COLO668 (cell line): ENCODE measurements around the gene SLC24A5.
A peak's percentile ranks its signal among the peaks of the same experiment; 100 is the strongest.

Source experiments
- DNase-seq: peaks from one replicate; lab custom pipeline; 2025; ENCODE audit not compliant: unreplicated experiment; lab: John Stamatoyannopoulos, UW

Gene SLC24A5

GRCh38 chr15:48120745-48121144 is at the start of gene SLC24A5:
TSS of gene SLC24A5 (plus strand) at chr15:48120990. CDS start at chr15:48121045, 55 bp downstream.
- no peak for DNase-seq

GRCh38 chr15:48072941-48073340 is 47.8 kb upstream of the SLC24A5 start:
- no peak for DNase-seq

- no peak for DNase-seq
These were observed 46.9 kb upstream of the SLC24A5 start for GRCh38 chr15:48073881-48074280.

GRCh38 chr15:48076454-48076853 is 44.3 kb upstream of the SLC24A5 start:
- DNase-seq, result no peak

- DNase-seq, result no peak
These were observed 43.1 kb upstream of the SLC24A5 start for GRCh38 chr15:48077616-48078184.

GRCh38 chr15:48084759-48085590 is 35.8 kb upstream of the SLC24A5 start:
- DNase-seq, result peak; percentile 10

GRCh38 chr15:48085591-48085930 is 35.2 kb upstream of the SLC24A5 start:
- DNase-seq, result no peak

GRCh38 chr15:48086133-48086532 is 34.7 kb upstream of the SLC24A5 start:
- no peak for DNase-seq

GRCh38 chr15:48086576-48086975 is 34.2 kb upstream of the SLC24A5 start:
- no peak for DNase-seq

GRCh38 chr15:48087844-48088243 is 32.9 kb upstream of the SLC24A5 start:
- no peak for DNase-seq

- no peak for DNase-seq
These were observed 31.1 kb upstream of the SLC24A5 start for GRCh38 chr15:48089702-48090101.

GRCh38 chr15:48090115-48090514 is 30.7 kb upstream of the SLC24A5 start:
- no peak for DNase-seq

- no peak for DNase-seq
These were observed 30.1 kb upstream of the SLC24A5 start for GRCh38 chr15:48090666-48091065.

GRCh38 chr15:48091522-48091921 is 29.3 kb upstream of the SLC24A5 start:
- no peak for DNase-seq

GRCh38 chr15:48096355-48096786 is 24.4 kb upstream of the SLC24A5 start:
- DNase-seq, result no peak

GRCh38 chr15:48096813-48097212 is 24.0 kb upstream of the SLC24A5 start:
- no peak for DNase-seq

GRCh38 chr15:48097264-48097663 is 23.5 kb upstream of the SLC24A5 start:
- DNase-seq, result no peak

- no peak for DNase-seq
These were observed 19.3 kb upstream of the SLC24A5 start for GRCh38 chr15:48101376-48101961.

GRCh38 chr15:48102167-48102566 is 18.6 kb upstream of the SLC24A5 start:
- DNase-seq, result no peak

- no peak for DNase-seq
These were observed 17.1 kb upstream of the SLC24A5 start for GRCh38 chr15:48103647-48104046.

- no peak for DNase-seq
These were observed 14.9 kb upstream of the SLC24A5 start for GRCh38 chr15:48105936-48106335.

- no peak for DNase-seq
These were observed 11.6 kb upstream of the SLC24A5 start for GRCh38 chr15:48109212-48109611.
